Activated CD4-positive, CD25-positive, alpha-beta regulatory T cell treated with anti-CD3 and anti-CD28 coated beads, Interleukin-2, amount 50 U/mL, for 16 hours (primary cell): ENCODE data around the gene SCAMP3.
"Not testable (repeated sequence)": the region's sequence is repeated elsewhere in the genome, so short reads cannot be mapped to it uniquely, and the experiment has no call there.

Experiments used
- DNase-seq: peaks from one replicate; pipeline ENCODE4 v3.0.0-alpha.2; 2020; ENCODE audit warnings: low read depth, low spot score

The SCAMP3 gene

GRCh38 chr1:155231302-155231701 is 30.9 kb downstream of the SCAMP3 start:
- DNase-seq, result not testable (repeated sequence)

GRCh38 chr1:155228096-155228427 is 34.1 kb downstream of the SCAMP3 start:
- DNase-seq, result no peak

- DNase-seq, result peak; percentile 97
These were observed 34.7 kb downstream of the SCAMP3 start for GRCh38 chr1:155227261-155228095.

GRCh38 chr1:155226910-155227260 is 35.3 kb downstream of the SCAMP3 start:
- no peak for DNase-seq

- DNase-seq, result peak; percentile 59
These were observed 35.8 kb downstream of the SCAMP3 start for GRCh38 chr1:155226188-155226909.

GRCh38 chr1:155225404-155225759 is 36.8 kb downstream of the SCAMP3 start:
- not testable (repeated sequence) for DNase-seq

- no peak for DNase-seq
These were observed 39.1 kb downstream of the SCAMP3 start for GRCh38 chr1:155223047-155223446.

- DNase-seq, result not testable (repeated sequence)
These were observed 41.8 kb downstream of the SCAMP3 start for GRCh38 chr1:155220211-155220965.

GRCh38 chr1:155219592-155220031 is 42.5 kb downstream of the SCAMP3 start:
- DNase-seq, result no peak

- no peak for DNase-seq
These were observed 43.1 kb downstream of the SCAMP3 start for GRCh38 chr1:155218854-155219591.

GRCh38 chr1:155214702-155215101 is 47.5 kb downstream of the SCAMP3 start:
- DNase-seq, result not testable (repeated sequence)

GRCh38 chr1:155212051-155212440 is 50.1 kb downstream of the SCAMP3 start:
- not testable (repeated sequence) for DNase-seq

- DNase-seq, result not testable (repeated sequence)
These were observed 50.6 kb downstream of the SCAMP3 start for GRCh38 chr1:155211381-155212050.

- no peak for DNase-seq
These were observed 51.7 kb downstream of the SCAMP3 start for GRCh38 chr1:155210314-155211104.

- no peak for DNase-seq
These were observed 52.8 kb downstream of the SCAMP3 start for GRCh38 chr1:155209312-155209721.

- peak; percentile 81 for DNase-seq
These were observed 53.4 kb downstream of the SCAMP3 start, which contains the start of gene MTX1 for GRCh38 chr1:155208541-155209311. TSS of gene MTX1 (plus strand) at chr1:155208695. CDS start at chr1:155208805, 110 bp downstream.

- DNase-seq, result no peak
These were observed 54.2 kb downstream of the SCAMP3 start, which contains the start of gene THBS3 for GRCh38 chr1:155207806-155208540. TSS of gene THBS3 (minus strand) at chr1:155207897. CDS start at chr1:155207876, 21 bp downstream.
